ENCODE data around the gene THRA. TPM values are rescaled to one million over a fixed set of nuclear protein-coding genes. Genes with fewer than 3 reads are reported as not detected.

The THRA gene
- total and polyA plus RNA-seq, 9 of the 15 experiments (the other 6 are each of a cell fraction or from before 2014, with no cell fraction given) = 0.34 to 23.4 (median 12.7) TPM

- TF ChIP-seq CHD7 (IDR thresholded peaks at IDR 0.05; ENCODE audit: low read depth, low read length) (no peak), TEAD4 (IDR thresholded peaks at IDR 0.05; ENCODE audit: low read length) (peak; percentile 8; the same call in 1 of the 2 replicates), TEAD4 (CRISPR knock-in tag; IDR thresholded peaks at IDR 0.05; ENCODE audit: borderline replicate concordance) (no peak), SMARCC2 (IDR thresholded peaks at IDR 0.05; ENCODE audit: low read depth) (peak; percentile 67; the same call in 1 of the 2 replicates), RUNX1 (IDR thresholded peaks at IDR 0.05; ENCODE audit: low read depth) (no peak), NFYB (IDR thresholded peaks at IDR 0.05; ENCODE audit: extremely low read depth, insufficient read length) (no peak), FOXK1 (CRISPR knock-in tag; IDR thresholded peaks at IDR 0.05; ENCODE audit: borderline replicate concordance) (no peak), TAF15 (IDR thresholded peaks at IDR 0.05; ENCODE audit: low read depth, low read length) (no peak), MYC (IDR thresholded peaks at IDR 0.05; ENCODE audit: low read depth, low read length) (peak; percentile 99), MYC (CRISPR knock-in tag; IDR thresholded peaks at IDR 0.05; ENCODE audit: borderline replicate concordance, low read depth) (0 out of 2 replicates have a peak, but pooled peaks have one; percentile 10), ARHGAP35 (IDR thresholded peaks at IDR 0.05; ENCODE audit: partially characterized antibody) (no peak)
- TF ChIP-seq, protein P1, sequence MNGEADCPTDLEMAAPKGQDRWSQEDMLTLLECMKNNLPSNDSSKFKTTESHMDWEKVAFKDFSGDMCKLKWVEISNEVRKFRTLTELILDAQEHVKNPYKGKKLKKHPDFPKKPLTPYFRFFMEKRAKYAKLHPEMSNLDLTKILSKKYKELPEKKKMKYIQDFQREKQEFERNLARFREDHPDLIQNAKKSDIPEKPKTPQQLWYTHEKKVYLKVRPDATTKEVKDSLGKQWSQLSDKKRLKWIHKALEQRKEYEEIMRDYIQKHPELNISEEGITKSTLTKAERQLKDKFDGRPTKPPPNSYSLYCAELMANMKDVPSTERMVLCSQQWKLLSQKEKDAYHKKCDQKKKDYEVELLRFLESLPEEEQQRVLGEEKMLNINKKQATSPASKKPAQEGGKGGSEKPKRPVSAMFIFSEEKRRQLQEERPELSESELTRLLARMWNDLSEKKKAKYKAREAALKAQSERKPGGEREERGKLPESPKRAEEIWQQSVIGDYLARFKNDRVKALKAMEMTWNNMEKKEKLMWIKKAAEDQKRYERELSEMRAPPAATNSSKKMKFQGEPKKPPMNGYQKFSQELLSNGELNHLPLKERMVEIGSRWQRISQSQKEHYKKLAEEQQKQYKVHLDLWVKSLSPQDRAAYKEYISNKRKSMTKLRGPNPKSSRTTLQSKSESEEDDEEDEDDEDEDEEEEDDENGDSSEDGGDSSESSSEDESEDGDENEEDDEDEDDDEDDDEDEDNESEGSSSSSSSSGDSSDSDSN (IDR thresholded peaks at IDR 0.05; ENCODE audit: borderline replicate concordance in 1 of 2, low read depth in 2 of 2, low read length in 2 of 2) = 0 out of 4 replicates have a peak, but pooled peaks of 1 of the 2 experiments have one; percentile 23
Observed at GRCh38 chr17:40100669-40101366, 38.1 kb downstream of the THRA start (continued).

Measured in K562 (cell line).